ENCODE measurements around the gene RETN.

DNA sequence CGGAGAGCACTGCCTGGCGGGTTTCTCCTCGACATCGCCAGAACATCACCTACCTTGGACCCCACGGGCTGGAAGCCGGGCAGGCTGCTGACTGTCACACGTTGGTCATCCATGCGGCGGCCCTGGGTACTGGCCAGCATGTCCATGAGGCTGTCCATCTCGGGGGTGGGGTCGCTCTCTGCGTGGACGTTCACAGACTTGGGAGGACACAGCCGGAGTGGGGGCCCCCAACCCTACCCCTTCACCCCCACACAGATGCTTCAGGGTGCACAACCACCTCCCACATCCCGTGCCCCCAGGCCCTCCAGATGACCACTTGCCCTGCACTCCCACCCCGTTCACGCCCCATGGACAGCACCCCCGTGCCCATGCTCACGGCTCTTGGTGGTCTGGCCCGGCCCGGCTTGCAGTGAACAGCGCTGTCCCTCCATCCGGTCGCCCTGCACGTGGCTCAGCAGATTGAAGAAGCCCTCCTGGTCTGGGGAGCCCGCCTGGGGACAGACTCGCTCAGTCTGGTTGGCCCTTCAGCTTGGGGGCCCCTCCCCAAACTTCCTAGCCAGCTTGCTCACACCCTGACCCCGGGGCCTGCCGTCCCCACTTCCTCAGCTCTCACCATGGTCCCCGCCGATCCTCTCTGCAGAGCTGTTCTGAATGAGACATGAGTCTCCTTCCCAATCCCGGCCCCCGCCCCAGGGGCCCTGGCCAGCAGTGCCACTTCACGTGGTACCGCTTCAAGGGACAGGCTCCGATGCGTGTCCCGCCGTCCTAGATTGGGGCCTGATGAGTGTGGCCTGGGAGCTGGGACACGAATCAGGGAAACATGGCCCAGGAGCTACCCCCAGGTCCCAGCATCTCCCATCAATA, 36.3 kb upstream of the RETN start:
- TF ChIP-seq CTCF (IDR thresholded peaks at IDR 0.05; ENCODE audit: extremely low read depth in 1 of 2, insufficient read depth in 1 of 2, low read depth in 1 of 2, low read length in 2 of 2) (no peak), POLR2A (IDR thresholded peaks at IDR 0.05; ENCODE audit: low read depth, low read length) (no peak), POLR2AphosphoS5 (IDR thresholded peaks at IDR 0.05; ENCODE audit: insufficient read depth, low read depth, low read length) (no peak), EZH2 (IDR thresholded peaks at IDR 0.05; ENCODE audit: borderline replicate concordance, low read depth, low read length, severe bottlenecking) (no peak), MYC (IDR thresholded peaks at IDR 0.05; ENCODE audit: low read depth, low read length) (no peak)

Data from endothelial cell of umbilical vein (primary cell).